ENCODE measurements around the gene IGIP. TPM values are rescaled to one million over a fixed set of nuclear protein-coding genes. Genes with fewer than 3 reads are reported as not detected.

IGIP gene
- total RNA-seq, 1 donor from 2014 or later, result 1.5 TPM

DNA sequence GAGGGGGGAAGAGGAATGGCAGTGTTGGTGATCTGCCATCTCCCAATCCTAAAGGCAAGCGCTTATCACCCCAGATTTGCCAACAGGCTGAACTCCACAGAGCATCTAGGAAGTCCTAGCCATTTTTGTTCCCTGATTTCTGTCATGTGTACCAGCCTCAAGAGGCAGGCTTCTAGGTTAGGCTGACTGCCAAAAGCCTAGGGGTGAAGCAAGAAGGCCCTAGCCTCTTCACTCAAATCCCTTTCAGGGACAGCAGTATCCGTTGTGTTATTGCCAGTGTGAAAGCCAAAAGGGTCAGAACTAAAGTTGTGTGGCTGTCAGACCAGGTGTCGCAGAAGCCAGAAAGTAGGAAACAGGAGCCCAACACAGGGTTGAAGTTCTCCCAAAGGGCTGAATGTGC lies 14.7 kb downstream of the IGIP start:
- DNase-seq (ENCODE audit: low read depth), result no peak
- no peak overlapping the region for H3K4me3 ChIP-seq (ENCODE audit: low read depth, low read length)
- TF ChIP-seq, protein P1, sequence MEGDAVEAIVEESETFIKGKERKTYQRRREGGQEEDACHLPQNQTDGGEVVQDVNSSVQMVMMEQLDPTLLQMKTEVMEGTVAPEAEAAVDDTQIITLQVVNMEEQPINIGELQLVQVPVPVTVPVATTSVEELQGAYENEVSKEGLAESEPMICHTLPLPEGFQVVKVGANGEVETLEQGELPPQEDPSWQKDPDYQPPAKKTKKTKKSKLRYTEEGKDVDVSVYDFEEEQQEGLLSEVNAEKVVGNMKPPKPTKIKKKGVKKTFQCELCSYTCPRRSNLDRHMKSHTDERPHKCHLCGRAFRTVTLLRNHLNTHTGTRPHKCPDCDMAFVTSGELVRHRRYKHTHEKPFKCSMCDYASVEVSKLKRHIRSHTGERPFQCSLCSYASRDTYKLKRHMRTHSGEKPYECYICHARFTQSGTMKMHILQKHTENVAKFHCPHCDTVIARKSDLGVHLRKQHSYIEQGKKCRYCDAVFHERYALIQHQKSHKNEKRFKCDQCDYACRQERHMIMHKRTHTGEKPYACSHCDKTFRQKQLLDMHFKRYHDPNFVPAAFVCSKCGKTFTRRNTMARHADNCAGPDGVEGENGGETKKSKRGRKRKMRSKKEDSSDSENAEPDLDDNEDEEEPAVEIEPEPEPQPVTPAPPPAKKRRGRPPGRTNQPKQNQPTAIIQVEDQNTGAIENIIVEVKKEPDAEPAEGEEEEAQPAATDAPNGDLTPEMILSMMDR (conservative IDR thresholded peaks at IDR 0.05; ENCODE audit: low read depth, low read length), result no peak

DNA sequence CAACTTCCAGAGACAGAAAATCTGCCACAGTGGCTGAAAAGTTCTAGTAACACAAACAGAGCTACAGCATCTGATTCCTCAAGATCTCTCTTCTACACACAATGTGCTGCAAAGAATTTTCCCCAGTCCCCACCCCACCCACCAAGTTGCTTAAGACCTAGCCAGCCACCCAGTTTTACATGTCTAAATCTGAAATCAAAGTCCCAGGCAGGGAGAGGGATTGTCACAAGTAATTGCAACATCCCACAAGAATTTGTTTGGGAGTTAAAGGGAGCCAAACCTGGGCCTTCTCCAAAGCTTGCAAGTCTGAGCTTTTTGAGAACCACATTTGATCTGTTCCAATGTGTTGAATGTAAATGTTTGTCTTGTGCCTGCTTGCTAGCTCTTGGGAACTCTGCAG lies 15.5 kb downstream of the IGIP start:
- TF ChIP-seq, protein P1 (conservative IDR thresholded peaks at IDR 0.05; ENCODE audit: low read depth, low read length), result no peak
- H3K4me3 ChIP-seq (ENCODE audit: low read depth, low read length), result no peak overlapping the region
- no peak for DNase-seq (ENCODE audit: low read depth)

DNA sequence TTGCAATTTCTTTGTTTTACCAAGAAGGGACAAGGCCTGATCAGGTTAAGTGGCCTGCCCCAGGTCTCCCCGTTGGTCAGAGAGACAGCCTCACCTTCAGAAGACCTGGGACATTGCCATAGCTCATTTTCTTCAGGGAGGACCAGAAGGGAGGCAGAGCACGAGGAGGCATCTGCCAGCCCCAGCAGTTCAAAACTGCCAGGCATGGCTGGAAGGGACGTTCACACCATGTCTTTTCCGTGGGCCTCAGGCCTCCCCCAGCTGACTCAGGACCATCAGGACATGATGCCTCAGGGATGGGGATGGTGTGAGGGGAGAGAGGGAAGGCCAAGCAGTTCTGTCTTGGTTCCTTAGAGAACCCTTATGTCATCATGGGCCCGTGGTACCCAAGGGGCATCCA lies 16.5 kb downstream of the IGIP start:
- TF ChIP-seq, protein P1 (conservative IDR thresholded peaks at IDR 0.05; ENCODE audit: low read depth, low read length), result no peak
- H3K4me3 ChIP-seq (ENCODE audit: low read depth, low read length), result no peak overlapping the region
- no peak for DNase-seq (ENCODE audit: low read depth)

DNA sequence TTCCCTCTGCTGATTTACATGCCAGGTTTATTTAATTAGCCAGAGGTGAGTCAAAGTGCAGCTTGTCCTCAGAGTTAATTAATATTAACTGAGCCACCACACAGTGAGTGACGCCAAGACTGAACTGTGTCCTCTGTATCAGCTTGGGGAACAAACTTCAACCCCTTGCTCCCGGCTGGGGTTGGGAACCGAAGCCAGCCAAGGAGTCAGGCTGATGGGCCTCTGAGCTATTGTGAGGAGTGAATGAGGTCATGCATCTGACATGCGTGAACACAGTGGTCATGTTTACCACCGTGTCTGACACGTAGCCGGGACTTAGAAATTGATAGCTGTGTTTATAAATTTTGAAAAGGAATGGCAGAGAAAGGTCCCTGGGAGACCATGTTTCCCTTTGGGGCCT lies 17.1 kb downstream of the IGIP start:
- TF ChIP-seq, protein P1 (conservative IDR thresholded peaks at IDR 0.05; ENCODE audit: low read depth, low read length), result no peak
- H3K4me3 ChIP-seq (ENCODE audit: low read depth, low read length), result no peak overlapping the region
- DNase-seq (ENCODE audit: low read depth), result no peak

DNA sequence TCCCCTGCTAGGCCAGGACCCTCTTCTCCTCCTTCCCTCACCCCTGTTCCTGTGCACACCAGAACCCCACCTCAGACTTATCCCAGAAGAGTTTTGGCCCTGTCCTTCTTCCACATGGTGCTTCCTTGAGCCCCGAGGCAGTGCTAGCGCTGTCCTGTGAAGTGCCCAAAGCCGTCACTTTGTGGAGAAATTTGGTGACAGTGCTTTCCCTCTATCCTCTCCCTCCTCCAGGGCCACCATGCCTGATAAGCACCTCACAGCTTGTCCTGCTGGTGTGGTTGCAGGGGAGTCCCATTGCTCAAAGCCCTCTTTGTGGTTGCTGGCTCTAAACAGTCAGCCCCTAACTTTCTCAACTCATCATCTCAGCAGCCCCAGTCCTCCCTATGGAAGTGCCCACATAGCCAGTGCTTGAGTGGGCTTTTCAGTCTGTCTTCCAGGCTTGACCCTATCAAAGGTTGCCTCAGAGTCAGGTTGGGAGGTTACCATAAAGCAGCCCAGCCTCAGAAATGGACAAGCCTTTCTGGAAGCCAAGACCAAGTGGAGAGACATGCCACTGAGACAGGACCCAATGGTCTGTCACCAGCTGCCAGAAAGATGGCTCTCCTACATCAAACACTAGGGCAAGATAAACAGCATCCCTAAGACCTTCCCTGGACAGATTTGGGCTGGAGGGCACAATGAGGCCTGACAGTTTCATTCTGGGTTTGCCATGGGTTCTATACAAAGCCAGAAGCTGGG lies 18.0 kb downstream of the IGIP start:
- no peak for DNase-seq (ENCODE audit: low read depth)
- TF ChIP-seq, protein P1 (conservative IDR thresholded peaks at IDR 0.05; ENCODE audit: low read depth, low read length), result no peak
- no peak overlapping the region for H3K4me3 ChIP-seq (ENCODE audit: low read depth, low read length)

DNA sequence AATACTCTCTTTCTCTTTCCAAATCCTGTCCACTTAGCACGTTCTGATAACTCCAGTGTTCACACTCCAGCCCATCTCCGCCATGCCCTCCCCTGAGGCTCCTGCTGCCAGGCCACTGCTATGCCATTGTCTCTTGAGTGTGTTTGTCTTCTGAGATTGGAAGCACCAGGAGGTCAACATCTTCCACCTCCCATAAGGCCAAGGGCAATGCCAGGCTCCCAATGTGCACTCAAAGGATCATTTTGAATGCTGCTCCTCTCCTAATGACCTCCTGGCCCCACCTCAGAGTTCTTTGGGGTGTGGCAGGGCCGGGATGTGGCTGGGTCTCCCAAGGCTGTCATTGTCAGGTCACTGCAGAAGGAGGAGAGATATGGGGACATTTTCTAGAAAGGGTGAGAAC lies 19.5 kb downstream of the IGIP start:
- DNase-seq (ENCODE audit: low read depth), result no peak
- H3K4me3 ChIP-seq (ENCODE audit: low read depth, low read length), result no peak overlapping the region
- TF ChIP-seq, protein P1 (conservative IDR thresholded peaks at IDR 0.05; ENCODE audit: low read depth, low read length), result no peak

Measured in epithelial cell of proximal tubule (primary cell).